ENCODE data around the gene IDUA. TPM values are rescaled to one million over a fixed set of nuclear protein-coding genes. Genes with fewer than 3 reads are reported as not detected.

Gene IDUA
- total and polyA plus RNA-seq, 10 of the 15 experiments (the other 5 are each of a cell fraction or from before 2014, with no cell fraction given): 0.05 to 7.6 (median 1.4) TPM; not detected in 1

DNA sequence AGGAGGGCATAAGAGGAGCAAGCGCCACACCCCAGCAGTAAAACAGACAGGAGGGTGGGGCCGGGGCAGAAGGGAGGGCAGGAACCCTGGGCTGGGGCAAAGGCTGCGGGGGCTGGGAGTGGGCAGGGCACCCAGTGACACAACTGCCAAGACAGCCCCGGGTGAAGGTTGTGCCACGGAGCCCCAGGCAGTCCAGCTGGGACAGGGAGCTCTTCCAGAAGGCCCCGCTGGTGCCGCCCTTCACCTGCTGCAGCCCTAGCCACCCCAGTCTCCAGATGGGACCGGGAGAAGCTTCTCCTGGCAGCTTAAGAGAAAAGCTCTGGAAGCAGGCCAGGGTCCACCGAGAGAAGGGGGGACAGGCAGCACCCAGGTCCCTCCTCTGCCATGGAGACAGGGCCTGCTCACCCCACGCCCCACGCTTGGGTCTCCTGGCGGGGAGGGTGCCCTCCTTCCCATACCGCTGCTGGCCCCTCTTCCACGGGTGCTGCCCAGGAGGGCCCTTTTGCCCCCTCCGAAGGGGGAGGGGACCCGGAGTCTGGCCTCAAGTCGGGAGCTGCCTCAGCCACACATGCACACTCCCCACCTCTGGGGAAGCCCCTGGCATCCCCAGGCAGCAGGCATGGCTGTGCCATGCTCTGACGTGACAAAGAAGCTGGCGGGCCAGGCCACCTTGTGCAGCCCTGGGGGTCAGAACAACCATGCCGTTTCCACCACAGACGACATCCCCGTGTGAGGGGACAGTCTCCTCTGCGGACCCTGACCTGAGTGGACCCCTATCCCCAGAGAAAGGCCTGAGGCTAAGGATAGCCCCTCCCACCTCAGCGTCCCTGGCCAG, 15.0 kb upstream of the IDUA start:
- BruUV-seq (replicated peaks): no TSS peak
- in situ Hi-C loops (cut with MboI) (no loop called here), intact Hi-C loops (cut with micrococcal nuclease; ENCODE audit: unreplicated experiment) (loop anchor here (5.0 kb wide), 1 partner anchor 35 kb away; no protein-coding TSS in a partner anchor)
- H3K9ac ChIP-seq (ENCODE audit: control insufficient read depth, insufficient read depth, low read length): peak overlapping the region; percentile 56; the same call in 1 of the 2 replicates
- FAIRE-seq (no peak), DNase-seq (ENCODE audit: low read depth, low spot score) (no peak), ATAC-seq (0 out of 3 replicates have a peak, but pooled peaks have one; percentile 10)
- no peaks in the 10 kb centered on the region for H3K27me3 ChIP-seq (replicated peaks in 1 of 2; ENCODE audit: control insufficient read depth in 2 of 2, insufficient read depth in 2 of 2, low read length in 1 of 2)
- peaks cover 5% of the 10 kb centered on the region; the same call in 1 of the 2 replicates for H3K4me1 ChIP-seq (ENCODE audit: control insufficient read depth, insufficient read depth, low read length)
- no peaks in the 10 kb centered on the region for H4K20me1 ChIP-seq (ENCODE audit: control insufficient read depth, insufficient read depth)
- no peaks in the 10 kb centered on the region; the same call in 2 of the 3 replicates for H3K9me3 ChIP-seq (replicated peaks; ENCODE audit: control insufficient read depth, insufficient read depth, low read length)
- ChIA-PET POLR2A (interaction anchor here (0.9 to 1.7 kb wide), 3 partner anchors 15 to 37 kb away, joined by 3 to 4 read pairs (median 3); partner anchors contain the start of gene IDUA), SMC1A (ENCODE audit: uncharacterized antibody, unreplicated experiment) (no interaction called here), CTCF (no interaction called here), RAD21 (ENCODE audit: unreplicated experiment) (no interaction called here)
- no peak overlapping the region for H2AFZ ChIP-seq (ENCODE audit: control insufficient read depth, low read depth, low read length)
- H3K36me3 ChIP-seq (ENCODE audit: control insufficient read depth in 2 of 2, insufficient read depth in 2 of 2, low read length in 1 of 2): no peaks in the 10 kb centered on the region
- H3K4me3 ChIP-seq: peak overlapping the region; percentile 75; the same call in 1 of the 2 replicates
- H3K79me2 ChIP-seq (ENCODE audit: control insufficient read depth, insufficient read depth, low read length): no peaks in the 10 kb centered on the region
- H3K4me2 ChIP-seq (ENCODE audit: control insufficient read depth, insufficient read depth): peak overlapping the region; percentile 98
- WGBS (ENCODE audit: insufficient coverage, insufficient replicate concordance, low lambda C conversion rate, missing lambda C conversion rate): 75% methylated on average over 24 of the region's 24 CpGs
- no peak overlapping the region for H3K27ac ChIP-seq (ENCODE audit: control insufficient read depth, insufficient read depth)
- no peak for TF ChIP-seq YBX1 (IDR thresholded peaks at IDR 0.05)
- TF ChIP-seq TCF7 (IDR thresholded peaks at IDR 0.05; ENCODE audit: borderline replicate concordance): no peak
- TF ChIP-seq, protein P1, sequence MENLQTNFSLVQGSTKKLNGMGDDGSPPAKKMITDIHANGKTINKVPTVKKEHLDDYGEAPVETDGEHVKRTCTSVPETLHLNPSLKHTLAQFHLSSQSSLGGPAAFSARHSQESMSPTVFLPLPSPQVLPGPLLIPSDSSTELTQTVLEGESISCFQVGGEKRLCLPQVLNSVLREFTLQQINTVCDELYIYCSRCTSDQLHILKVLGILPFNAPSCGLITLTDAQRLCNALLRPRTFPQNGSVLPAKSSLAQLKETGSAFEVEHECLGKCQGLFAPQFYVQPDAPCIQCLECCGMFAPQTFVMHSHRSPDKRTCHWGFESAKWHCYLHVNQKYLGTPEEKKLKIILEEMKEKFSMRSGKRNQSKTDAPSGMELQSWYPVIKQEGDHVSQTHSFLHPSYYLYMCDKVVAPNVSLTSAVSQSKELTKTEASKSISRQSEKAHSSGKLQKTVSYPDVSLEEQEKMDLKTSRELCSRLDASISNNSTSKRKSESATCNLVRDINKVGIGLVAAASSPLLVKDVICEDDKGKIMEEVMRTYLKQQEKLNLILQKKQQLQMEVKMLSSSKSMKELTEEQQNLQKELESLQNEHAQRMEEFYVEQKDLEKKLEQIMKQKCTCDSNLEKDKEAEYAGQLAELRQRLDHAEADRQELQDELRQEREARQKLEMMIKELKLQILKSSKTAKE (IDR thresholded peaks at IDR 0.05; ENCODE audit: low read depth, poor library complexity, severe bottlenecking): no peak
- TF ChIP-seq, protein P2, sequence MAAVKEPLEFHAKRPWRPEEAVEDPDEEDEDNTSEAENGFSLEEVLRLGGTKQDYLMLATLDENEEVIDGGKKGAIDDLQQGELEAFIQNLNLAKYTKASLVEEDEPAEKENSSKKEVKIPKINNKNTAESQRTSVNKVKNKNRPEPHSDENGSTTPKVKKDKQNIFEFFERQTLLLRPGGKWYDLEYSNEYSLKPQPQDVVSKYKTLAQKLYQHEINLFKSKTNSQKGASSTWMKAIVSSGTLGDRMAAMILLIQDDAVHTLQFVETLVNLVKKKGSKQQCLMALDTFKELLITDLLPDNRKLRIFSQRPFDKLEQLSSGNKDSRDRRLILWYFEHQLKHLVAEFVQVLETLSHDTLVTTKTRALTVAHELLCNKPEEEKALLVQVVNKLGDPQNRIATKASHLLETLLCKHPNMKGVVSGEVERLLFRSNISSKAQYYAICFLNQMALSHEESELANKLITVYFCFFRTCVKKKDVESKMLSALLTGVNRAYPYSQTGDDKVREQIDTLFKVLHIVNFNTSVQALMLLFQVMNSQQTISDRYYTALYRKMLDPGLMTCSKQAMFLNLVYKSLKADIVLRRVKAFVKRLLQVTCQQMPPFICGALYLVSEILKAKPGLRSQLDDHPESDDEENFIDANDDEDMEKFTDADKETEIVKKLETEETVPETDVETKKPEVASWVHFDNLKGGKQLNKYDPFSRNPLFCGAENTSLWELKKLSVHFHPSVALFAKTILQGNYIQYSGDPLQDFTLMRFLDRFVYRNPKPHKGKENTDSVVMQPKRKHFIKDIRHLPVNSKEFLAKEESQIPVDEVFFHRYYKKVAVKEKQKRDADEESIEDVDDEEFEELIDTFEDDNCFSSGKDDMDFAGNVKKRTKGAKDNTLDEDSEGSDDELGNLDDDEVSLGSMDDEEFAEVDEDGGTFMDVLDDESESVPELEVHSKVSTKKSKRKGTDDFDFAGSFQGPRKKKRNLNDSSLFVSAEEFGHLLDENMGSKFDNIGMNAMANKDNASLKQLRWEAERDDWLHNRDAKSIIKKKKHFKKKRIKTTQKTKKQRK (IDR thresholded peaks at IDR 0.05; ENCODE audit: low read depth, low read length): no peak
- TF ChIP-seq, protein P3, sequence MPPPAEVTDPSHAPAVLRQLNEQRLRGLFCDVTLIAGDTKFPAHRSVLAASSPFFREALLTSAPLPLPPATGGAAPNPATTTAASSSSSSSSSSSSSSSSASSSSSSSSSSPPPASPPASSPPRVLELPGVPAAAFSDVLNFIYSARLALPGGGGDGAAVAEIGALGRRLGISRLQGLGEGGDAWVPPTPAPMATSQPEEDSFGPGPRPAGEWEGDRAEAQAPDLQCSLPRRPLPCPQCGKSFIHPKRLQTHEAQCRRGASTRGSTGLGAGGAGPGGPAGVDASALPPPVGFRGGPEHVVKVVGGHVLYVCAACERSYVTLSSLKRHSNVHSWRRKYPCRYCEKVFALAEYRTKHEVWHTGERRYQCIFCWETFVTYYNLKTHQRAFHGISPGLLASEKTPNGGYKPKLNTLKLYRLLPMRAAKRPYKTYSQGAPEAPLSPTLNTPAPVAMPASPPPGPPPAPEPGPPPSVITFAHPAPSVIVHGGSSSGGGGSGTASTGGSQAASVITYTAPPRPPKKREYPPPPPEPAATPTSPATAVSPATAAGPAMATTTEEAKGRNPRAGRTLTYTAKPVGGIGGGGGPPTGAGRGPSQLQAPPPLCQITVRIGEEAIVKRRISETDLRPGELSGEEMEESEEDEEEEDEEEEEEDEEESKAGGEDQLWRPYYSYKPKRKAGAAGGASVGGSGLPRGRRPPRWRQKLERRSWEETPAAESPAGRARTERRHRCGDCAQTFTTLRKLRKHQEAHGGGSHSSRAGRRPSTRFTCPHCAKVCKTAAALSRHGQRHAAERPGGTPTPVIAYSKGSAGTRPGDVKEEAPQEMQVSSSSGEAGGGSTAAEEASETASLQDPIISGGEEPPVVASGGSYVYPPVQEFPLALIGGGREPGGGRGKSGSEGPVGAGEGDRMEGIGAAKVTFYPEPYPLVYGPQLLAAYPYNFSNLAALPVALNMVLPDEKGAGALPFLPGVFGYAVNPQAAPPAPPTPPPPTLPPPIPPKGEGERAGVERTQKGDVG (CRISPR knock-in tag; IDR thresholded peaks at IDR 0.05): no peak
- no peak for TF ChIP-seq SIX5 (IDR thresholded peaks at IDR 0.05; ENCODE audit: low read depth, low read length, severe bottlenecking)
- TF ChIP-seq, protein P4, sequence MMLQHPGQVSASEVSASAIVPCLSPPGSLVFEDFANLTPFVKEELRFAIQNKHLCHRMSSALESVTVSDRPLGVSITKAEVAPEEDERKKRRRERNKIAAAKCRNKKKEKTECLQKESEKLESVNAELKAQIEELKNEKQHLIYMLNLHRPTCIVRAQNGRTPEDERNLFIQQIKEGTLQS (IDR thresholded peaks at IDR 0.05; ENCODE audit: borderline replicate concordance, extremely low read depth, low read depth, low read length): no peak

Measured in GM12878 (cell line).